MCF 10A (cell line): Measurements from ENCODE around the gene TARS3. TPM values are rescaled to one million over a fixed set of nuclear protein-coding genes. Genes with fewer than 3 reads are reported as not detected.

Source experiments
- BruUV-seq: library from RNA; stranded (reverse); fragments of 400-500 nt; replicated peaks from 2 replicates; lab custom pipeline; 2021; lab: Mats Ljungman, UMichigan
- CTCF ChIA-PET: fragments of 300-600 bp; sonication (Branson Sonifier 250); formaldehyde crosslinking; extraction: SDS; loops from one replicate; lab custom pipeline; 2021; ENCODE audit warnings: antibody characterized with exemption, inconsistent platforms; lab: Yijun Ruan, JAX
- POLR2A ChIA-PET: fragments of 300-600, 350-650 bp; sonication (Branson Sonifier 250); formaldehyde crosslinking; extraction: SDS; loops from one replicate; lab custom pipeline; 2020; ENCODE audit warnings: antibody characterized with exemption, inconsistent platforms; lab: Yijun Ruan, JAX
- DNase-seq: peaks from one replicate; pipeline ENCODE4 v3.0.0-alpha.2; 2018; ENCODE audit not compliant: unreplicated experiment
- H3K27ac Mint-ChIP-seq: one replicate; pipeline ENCODE4 v1.8.0; 2022; ENCODE audit warnings: mild to moderate bottlenecking, low read depth, mixed read lengths; ENCODE audit not compliant: unreplicated experiment
- H3K27me3 Mint-ChIP-seq: one replicate; pipeline ENCODE4 v1.8.0; 2022; ENCODE audit warnings: mixed read lengths; ENCODE audit not compliant: insufficient read depth, unreplicated experiment
- H3K36me3 Mint-ChIP-seq: one replicate; pipeline ENCODE4 v1.8.0; 2022; ENCODE audit warnings: mild to moderate bottlenecking, moderate library complexity, mixed read lengths; ENCODE audit not compliant: insufficient read depth, unreplicated experiment
- H3K4me1 Mint-ChIP-seq: one replicate; pipeline ENCODE4 v1.8.0; 2022; ENCODE audit warnings: mixed read lengths; ENCODE audit not compliant: insufficient read depth, unreplicated experiment
- H3K4me3 Mint-ChIP-seq: one replicate; pipeline ENCODE4 v1.8.0; 2022; ENCODE audit warnings: mild to moderate bottlenecking, moderate library complexity, mixed read lengths; ENCODE audit not compliant: unreplicated experiment
- H3K9me3 Mint-ChIP-seq: one replicate; pipeline ENCODE4 v1.8.0; 2022; ENCODE audit warnings: mixed read lengths; ENCODE audit not compliant: unreplicated experiment
- intact Hi-C: fragments of 100-400 bp; cut with micrococcal nuclease; formaldehyde crosslinking; loops from 2 replicates; pipeline ENCODE4 v1.14.1; 2022
- total RNA-seq: library from RNA; stranded (reverse); gene quantifications from 2 replicates; pipeline ENCODE4 v1.2.3, GENCODE V29; 2022
- TF ChIP-seq, protein P1 (sequence below): fragments of 200-600 bp; IDR thresholded peaks from one replicate; pipeline ENCODE4 v1.8.0; 2022; ENCODE audit warnings: antibody characterized with exemption, mild to moderate bottlenecking; ENCODE audit not compliant: unreplicated experiment

Gene TARS3
- total RNA-seq, 1 experiment from 2014 or later, result 5.0 TPM

DNA sequence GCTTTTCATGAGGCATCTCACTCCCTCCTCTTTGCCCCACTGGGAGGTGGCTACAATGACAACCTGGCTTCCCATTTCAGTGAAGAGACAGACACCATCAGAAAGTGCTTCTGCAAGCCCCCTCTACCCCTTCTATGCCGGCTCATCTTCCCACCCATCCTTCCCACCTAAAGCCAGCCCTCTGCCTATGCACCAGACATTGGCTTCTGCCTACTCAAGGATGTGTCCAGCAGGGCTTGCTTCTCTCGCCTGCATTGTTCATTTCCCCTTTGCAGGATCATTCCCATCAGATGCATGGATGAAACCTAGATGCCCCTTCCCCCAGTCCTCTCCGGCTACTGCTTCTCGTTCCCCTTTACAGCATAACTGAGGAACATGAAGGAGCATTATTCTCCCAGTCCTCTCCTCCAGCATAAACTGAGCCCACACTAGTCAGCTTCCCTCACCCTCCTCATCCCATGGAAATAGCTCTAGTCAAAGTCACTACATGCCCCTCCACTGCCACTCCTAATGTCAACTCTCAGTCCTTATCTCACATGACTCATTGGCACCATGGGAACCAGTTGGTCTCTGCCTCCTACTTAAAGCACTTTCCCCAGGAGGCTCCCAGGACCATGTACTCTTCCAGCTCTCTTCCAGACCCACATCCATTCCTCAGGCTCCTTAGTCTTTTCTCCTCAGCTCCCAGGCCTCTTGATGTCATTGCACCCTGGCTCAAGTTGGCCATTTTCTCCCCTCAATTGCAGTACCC, 120.0 kb downstream of the TARS3 start:
- Mint-ChIP-seq H3K36me3 (no peaks in the 10 kb centered on the region), H3K27ac (no peak overlapping the region), H3K4me1 (no peaks in the 10 kb centered on the region), H3K9me3 (no peaks in the 10 kb centered on the region), H3K4me3 (no peak overlapping the region), H3K27me3 (peaks cover 8% of the 10 kb centered on the region)
- CTCF ChIA-PET, result interaction anchor here (1.2 kb wide), 1 partner anchor 37 kb away, joined by 3 read pairs; no protein-coding TSS in a partner anchor
- intact Hi-C loops, result no loop called here
- no TSS peak for BruUV-seq
- DNase-seq, result no peak
- POLR2A ChIA-PET, result no interaction called here
- TF ChIP-seq, protein P1, sequence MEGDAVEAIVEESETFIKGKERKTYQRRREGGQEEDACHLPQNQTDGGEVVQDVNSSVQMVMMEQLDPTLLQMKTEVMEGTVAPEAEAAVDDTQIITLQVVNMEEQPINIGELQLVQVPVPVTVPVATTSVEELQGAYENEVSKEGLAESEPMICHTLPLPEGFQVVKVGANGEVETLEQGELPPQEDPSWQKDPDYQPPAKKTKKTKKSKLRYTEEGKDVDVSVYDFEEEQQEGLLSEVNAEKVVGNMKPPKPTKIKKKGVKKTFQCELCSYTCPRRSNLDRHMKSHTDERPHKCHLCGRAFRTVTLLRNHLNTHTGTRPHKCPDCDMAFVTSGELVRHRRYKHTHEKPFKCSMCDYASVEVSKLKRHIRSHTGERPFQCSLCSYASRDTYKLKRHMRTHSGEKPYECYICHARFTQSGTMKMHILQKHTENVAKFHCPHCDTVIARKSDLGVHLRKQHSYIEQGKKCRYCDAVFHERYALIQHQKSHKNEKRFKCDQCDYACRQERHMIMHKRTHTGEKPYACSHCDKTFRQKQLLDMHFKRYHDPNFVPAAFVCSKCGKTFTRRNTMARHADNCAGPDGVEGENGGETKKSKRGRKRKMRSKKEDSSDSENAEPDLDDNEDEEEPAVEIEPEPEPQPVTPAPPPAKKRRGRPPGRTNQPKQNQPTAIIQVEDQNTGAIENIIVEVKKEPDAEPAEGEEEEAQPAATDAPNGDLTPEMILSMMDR, result no peak

Other genes starting within 250 kb of the TARS3 start
- 29.8 and 30.8 TPM in 2 replicates for gene PCSK6, start 234.8 kb downstream of the TARS3 start, total RNA-seq
- 25.7 and 26.2 TPM in 2 replicates for gene TM2D3, start 72.1 kb downstream of the TARS3 start, total RNA-seq
- not detected in 2 replicates for gene OR4F6, start 79.0 kb upstream of the TARS3 start, total RNA-seq
- not detected in 2 replicates for gene OR4F15, start 87.7 kb upstream of the TARS3 start, total RNA-seq